ENCODE measurements around the gene LGALS9. TPM values are rescaled to one million over a fixed set of nuclear protein-coding genes. Genes with fewer than 3 reads are reported as not detected.
"Not testable (repeated sequence)": the region's sequence is repeated elsewhere in the genome, so short reads cannot be mapped to it uniquely, and the experiment has no call there.

The LGALS9 gene
- total RNA-seq, 1 experiment from 2014 or later: 0.11 TPM

DNA sequence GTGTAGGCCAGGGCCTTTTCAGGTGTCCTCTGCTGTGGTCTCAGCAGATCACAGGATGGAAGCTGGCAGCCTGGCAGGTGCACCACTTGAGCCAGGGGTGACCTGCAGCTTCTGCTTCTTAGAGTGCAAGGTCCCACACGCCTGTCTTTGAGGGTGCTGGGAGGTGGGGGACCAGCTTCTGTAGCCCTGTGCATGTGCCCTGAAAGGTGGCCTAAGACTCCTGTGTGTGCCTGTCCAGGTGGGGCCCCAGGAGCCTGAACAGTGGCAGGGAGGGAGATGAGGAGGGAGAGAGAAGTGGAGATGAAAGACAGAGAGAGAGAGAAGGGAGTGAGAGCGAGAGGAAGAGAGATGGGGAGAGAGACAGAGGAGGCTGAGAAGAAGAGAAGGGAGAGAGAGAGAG lies 46.2 kb downstream of the LGALS9 start:
- no peak for DNase-seq (ENCODE audit: low read depth)

DNA sequence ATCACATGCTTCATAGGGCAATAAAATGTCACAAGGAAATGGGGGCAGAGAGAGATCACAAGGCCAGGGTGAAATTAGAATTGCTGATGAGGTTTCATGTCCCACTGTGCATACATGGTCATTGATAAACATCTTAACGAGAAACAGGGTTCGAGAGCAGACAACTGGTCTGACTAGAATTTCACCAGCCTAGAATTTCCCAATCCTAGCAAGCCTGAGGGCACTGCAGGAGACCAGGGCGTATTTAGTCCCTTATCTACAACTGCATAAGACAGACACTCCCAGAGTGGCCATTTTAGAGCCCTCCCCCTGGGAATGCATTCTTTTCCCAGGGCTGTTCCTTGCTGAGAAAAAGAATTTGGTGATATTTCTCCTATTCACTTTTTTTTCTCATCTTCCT lies 55.3 kb downstream of the LGALS9 start:
- not testable (repeated sequence) for DNase-seq (ENCODE audit: low read depth)

DNA sequence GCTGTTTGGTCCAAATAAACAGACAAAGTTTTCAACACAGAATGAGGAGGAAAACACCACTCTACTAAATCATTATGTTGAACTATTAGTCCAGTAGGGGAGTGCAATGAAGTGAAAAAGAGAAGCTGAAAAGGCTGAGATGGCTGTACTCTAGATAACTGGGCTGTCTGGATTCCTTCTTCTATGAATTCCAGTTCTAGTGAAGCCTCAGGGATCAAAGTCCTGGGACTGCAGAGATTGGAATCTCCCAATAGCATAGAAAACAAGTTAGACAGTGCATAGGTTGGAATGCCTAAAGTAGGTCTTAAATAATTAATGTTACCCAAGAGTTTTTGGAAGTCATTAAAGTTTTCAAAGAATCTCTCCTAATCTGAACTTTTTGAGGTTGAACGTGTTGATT lies 59.9 kb downstream of the LGALS9 start:
- DNase-seq (ENCODE audit: low read depth): no peak

DNA sequence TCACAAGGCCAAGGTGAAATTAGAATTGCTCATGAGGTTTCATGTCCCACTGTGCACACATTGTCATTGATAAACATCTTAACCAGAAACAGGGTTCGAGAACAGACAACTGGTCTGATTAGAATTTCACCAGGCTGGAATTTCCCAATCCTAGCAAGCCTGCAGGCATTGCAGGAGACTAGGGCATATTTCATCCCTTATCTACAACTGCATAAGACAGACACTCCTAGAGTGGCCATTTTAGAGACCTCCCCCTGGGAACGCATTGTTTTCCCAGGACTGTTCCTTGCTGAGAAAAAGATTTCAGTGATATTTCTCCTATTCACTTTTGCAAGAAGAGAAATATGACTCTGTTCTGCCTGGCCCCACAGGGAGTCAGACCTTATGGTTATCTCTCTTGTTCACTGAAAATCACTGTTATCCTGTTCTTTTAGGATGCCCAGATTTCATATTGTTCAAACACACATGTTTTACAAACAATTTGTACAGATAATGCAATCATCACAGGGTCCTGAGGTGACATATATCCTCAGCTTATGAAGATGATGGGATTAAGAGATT lies 64.3 kb downstream of the LGALS9 start:
- peak; percentile 0 for DNase-seq (ENCODE audit: low read depth)

Other genes with a start within 250 kb of the LGALS9 start
- gene KSR1, start 174.7 kb upstream of the LGALS9 start, total RNA-seq (2014; rRNA removed): 4.9 and 6.0 TPM in 2 replicates
- gene NOS2, start 169.3 kb downstream of the LGALS9 start, total RNA-seq (2014; rRNA removed): not detected in 2 replicates